ENCODE results near the gene RNF144A. TPM values are rescaled to one million over a fixed set of nuclear protein-coding genes. Genes with fewer than 3 reads are reported as not detected.

RNF144A gene
- total and polyA plus RNA-seq, 10 of the 15 experiments (the other 5 are each of a cell fraction or from before 2014, with no cell fraction given), result 0.02 to 12.1 (median 0.48) TPM; not detected in 1

DNA sequence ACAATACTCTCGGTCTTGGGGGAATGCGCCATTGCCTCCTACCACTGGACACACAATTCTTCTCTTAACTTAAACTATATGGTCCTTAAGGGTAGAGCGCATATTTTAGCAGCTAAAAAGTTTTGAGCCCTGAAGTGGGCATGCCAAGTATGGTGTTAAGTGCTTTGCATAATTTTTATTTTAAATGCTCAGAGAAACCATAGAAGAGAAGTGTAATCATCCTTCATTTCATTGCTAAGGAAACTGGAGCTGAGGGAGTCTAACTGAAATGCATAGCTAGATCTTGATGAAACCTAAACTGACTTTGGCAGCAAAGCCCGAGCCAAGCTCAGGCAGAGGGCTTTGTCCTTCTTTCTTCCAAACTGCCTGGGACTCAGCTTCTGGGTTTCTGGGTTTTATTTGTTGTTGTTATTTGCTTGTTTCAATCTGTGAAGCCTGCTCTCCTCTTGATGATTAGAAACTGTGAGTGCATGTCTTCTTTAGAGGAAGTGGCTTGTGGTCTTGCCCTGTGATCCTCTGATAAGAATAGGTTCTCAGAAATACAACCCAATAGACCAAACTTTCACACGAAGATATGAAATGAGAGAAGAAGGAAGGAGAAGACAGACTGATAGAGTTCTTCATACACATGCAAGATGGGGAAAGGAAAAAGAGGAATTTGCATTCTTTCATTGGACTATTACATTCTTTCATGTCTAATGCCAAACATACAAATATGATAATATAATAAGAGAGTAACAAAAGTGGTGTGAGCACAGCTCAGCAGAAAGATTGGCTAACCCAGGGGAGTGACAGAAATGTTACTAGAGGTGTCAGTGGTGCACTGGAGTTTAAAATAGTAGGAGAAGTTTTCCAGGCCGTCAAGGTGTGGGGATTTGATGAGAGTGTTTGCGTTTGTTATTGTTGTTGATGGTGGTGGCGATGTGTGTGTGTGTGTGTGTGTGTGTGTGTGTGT is 7.5 kb upstream of the RNF144A start:
- FAIRE-seq (peak; percentile 89), DNase-seq (ENCODE audit: low read depth, low spot score) (peak; percentile 87), ATAC-seq (peak; percentile 97)
- ChIA-PET CTCF (interaction anchor here (0.5 to 6.3 kb wide), 18 partner anchors 7 to 149 kb away, joined by 3 to 37 read pairs (median 5); partner anchors contain the start of genes CMPK2 and RNF144A), RAD21 (ENCODE audit: unreplicated experiment) (interaction anchor here (1.0 to 5.0 kb wide), 7 partner anchors 10 to 1609 kb away, joined by 3 to 35 read pairs (median 11); no protein-coding TSS in a partner anchor), POLR2A (interaction anchor here (1.1 to 2.1 kb wide), 5 partner anchors 9 to 134 kb away, joined by 3 to 11 read pairs (median 4); no protein-coding TSS in a partner anchor), SMC1A (ENCODE audit: uncharacterized antibody, unreplicated experiment) (interaction anchor here (0.7 to 5.8 kb wide), 17 partner anchors 9 to 564 kb away, joined by 3 to 53 read pairs (median 5); partner anchors contain the start of gene RSAD2)
- intact Hi-C loops (cut with micrococcal nuclease; ENCODE audit: unreplicated experiment) (loop anchor here (2.0 kb wide), 1 partner anchor 83 kb away; no protein-coding TSS in a partner anchor), in situ Hi-C loops (cut with MboI) (no loop called here)
- H3K36me3 ChIP-seq (ENCODE audit: control insufficient read depth in 2 of 2, insufficient read depth in 2 of 2, low read length in 1 of 2), result no peaks in the 10 kb centered on the region
- WGBS (ENCODE audit: insufficient coverage, insufficient replicate concordance, low lambda C conversion rate, missing lambda C conversion rate), result 48% methylated on average over 8 of the region's 8 CpGs
- no peaks in the 10 kb centered on the region for H3K27me3 ChIP-seq (replicated peaks in 1 of 2; ENCODE audit: control insufficient read depth in 2 of 2, insufficient read depth in 2 of 2, low read length in 1 of 2)
- H3K9me3 ChIP-seq (replicated peaks; ENCODE audit: control insufficient read depth, insufficient read depth, low read length), result peaks cover 5% of the 10 kb centered on the region; the same call in 2 of the 3 replicates
- no peaks in the 10 kb centered on the region for H3K79me2 ChIP-seq (ENCODE audit: control insufficient read depth, insufficient read depth, low read length)
- BruUV-seq (replicated peaks), result no TSS peak
- peak overlapping the region; percentile 94 for H3K4me2 ChIP-seq (ENCODE audit: control insufficient read depth, insufficient read depth)
- peak overlapping the region; percentile 90 for H3K27ac ChIP-seq (ENCODE audit: control insufficient read depth, insufficient read depth)
- no peaks in the 10 kb centered on the region for H4K20me1 ChIP-seq (ENCODE audit: control insufficient read depth, insufficient read depth)
- H3K4me1 ChIP-seq (ENCODE audit: control insufficient read depth, insufficient read depth, low read length), result peaks cover 30% of the 10 kb centered on the region
- no peak overlapping the region; the same call in 1 of the 2 replicates for H3K4me3 ChIP-seq
- H2AFZ ChIP-seq (ENCODE audit: control insufficient read depth, low read depth, low read length), result peak overlapping the region; percentile 76
- peak overlapping the region; percentile 54 for H3K9ac ChIP-seq (ENCODE audit: control insufficient read depth, insufficient read depth, low read length)
- TF ChIP-seq GATAD2B (conservative IDR thresholded peaks at IDR 0.05; ENCODE audit: low read depth) (0 out of 2 replicates have a peak, but pooled peaks have one; percentile 23), BHLHE40 (IDR thresholded peaks at IDR 0.05; ENCODE audit: borderline replicate concordance in 1 of 2, low read depth in 2 of 2, low read length in 1 of 2) (peak; percentile 40 to 67; a peak in 2 of 4 replicates), RELB (IDR thresholded peaks at IDR 0.05; ENCODE audit: low read depth) (peak; percentile 81), HDGF (IDR thresholded peaks at IDR 0.05) (peak; percentile 51; the same call in 1 of the 2 replicates), IKZF1 (conservative IDR thresholded peaks at IDR 0.05) (peak; percentile 74), NR2C2 (IDR thresholded peaks at IDR 0.05; ENCODE audit: borderline replicate concordance, control insufficient read depth, insufficient read length, low read depth) (no peak), MTA2 (IDR thresholded peaks at IDR 0.05; ENCODE audit: low read depth) (peak; percentile 92)
- TF ChIP-seq, protein P1, sequence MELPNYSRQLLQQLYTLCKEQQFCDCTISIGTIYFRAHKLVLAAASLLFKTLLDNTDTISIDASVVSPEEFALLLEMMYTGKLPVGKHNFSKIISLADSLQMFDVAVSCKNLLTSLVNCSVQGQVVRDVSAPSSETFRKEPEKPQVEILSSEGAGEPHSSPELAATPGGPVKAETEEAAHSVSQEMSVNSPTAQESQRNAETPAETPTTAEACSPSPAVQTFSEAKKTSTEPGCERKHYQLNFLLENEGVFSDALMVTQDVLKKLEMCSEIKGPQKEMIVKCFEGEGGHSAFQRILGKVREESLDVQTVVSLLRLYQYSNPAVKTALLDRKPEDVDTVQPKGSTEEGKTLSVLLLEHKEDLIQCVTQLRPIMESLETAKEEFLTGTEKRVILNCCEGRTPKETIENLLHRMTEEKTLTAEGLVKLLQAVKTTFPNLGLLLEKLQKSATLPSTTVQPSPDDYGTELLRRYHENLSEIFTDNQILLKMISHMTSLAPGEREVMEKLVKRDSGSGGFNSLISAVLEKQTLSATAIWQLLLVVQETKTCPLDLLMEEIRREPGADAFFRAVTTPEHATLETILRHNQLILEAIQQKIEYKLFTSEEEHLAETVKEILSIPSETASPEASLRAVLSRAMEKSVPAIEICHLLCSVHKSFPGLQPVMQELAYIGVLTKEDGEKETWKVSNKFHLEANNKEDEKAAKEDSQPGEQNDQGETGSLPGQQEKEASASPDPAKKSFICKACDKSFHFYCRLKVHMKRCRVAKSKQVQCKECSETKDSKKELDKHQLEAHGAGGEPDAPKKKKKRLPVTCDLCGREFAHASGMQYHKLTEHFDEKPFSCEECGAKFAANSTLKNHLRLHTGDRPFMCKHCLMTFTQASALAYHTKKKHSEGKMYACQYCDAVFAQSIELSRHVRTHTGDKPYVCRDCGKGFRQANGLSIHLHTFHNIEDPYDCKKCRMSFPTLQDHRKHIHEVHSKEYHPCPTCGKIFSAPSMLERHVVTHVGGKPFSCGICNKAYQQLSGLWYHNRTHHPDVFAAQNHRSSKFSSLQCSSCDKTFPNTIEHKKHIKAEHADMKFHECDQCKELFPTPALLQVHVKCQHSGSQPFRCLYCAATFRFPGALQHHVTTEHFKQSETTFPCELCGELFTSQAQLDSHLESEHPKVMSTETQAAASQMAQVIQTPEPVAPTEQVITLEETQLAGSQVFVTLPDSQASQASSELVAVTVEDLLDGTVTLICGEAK (IDR thresholded peaks at IDR 0.05; ENCODE audit: borderline replicate concordance), result no peak
- TF ChIP-seq, protein P2, sequence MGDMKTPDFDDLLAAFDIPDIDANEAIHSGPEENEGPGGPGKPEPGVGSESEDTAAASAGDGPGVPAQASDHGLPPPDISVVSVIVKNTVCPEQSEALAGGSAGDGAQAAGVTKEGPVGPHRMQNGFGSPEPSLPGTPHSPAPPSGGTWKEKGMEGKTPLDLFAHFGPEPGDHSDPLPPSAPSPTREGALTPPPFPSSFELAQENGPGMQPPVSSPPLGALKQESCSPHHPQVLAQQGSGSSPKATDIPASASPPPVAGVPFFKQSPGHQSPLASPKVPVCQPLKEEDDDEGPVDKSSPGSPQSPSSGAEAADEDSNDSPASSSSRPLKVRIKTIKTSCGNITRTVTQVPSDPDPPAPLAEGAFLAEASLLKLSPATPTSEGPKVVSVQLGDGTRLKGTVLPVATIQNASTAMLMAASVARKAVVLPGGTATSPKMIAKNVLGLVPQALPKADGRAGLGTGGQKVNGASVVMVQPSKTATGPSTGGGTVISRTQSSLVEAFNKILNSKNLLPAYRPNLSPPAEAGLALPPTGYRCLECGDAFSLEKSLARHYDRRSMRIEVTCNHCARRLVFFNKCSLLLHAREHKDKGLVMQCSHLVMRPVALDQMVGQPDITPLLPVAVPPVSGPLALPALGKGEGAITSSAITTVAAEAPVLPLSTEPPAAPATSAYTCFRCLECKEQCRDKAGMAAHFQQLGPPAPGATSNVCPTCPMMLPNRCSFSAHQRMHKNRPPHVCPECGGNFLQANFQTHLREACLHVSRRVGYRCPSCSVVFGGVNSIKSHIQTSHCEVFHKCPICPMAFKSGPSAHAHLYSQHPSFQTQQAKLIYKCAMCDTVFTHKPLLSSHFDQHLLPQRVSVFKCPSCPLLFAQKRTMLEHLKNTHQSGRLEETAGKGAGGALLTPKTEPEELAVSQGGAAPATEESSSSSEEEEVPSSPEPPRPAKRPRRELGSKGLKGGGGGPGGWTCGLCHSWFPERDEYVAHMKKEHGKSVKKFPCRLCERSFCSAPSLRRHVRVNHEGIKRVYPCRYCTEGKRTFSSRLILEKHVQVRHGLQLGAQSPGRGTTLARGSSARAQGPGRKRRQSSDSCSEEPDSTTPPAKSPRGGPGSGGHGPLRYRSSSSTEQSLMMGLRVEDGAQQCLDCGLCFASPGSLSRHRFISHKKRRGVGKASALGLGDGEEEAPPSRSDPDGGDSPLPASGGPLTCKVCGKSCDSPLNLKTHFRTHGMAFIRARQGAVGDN (IDR thresholded peaks at IDR 0.05), result peak; percentile 59
